AG20443 (cell line): ENCODE measurements around the gene TRIO.

Experiments
- DNase-seq: peaks from one replicate; pipeline ENCODE4 v3.0.0; 2012; ENCODE audit warnings: low spot score, mixed read lengths

The TRIO gene

DNA sequence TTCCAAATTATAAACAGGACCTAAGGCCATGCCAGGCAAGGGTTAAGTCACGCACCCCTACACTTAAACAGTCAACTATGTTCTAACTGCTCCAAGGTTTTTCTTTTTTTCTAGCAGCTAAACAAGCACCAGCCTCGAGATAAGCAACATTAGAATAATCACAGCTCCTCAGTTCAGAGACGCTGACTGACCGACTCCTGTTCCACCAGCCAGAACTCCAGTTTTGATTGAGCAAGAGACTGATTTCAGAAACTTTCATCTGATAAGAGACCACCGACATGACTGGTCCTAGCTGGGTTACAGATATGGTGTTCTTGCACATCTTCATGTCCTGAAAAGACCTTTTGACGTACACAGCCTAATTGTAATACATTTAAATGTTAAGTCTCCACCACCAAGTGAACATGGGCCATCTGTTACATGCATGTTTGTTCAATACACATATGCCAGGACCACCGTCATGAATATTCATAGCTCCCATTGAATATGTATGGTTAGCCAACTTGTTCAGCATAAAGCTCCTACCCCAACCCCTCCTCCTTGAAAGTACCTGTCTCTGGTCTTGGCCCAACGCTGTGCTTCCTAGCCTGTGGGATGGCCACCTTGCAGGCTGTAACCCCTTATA is 414.8 kb downstream of the TRIO start:
- no peak for DNase-seq
